Endothelial cell of umbilical vein (primary cell): ENCODE measurements around the gene RNASEH1. TPM values are rescaled to one million over a fixed set of nuclear protein-coding genes. Genes with fewer than 3 reads are reported as not detected.

Source experiments
- BruUV-seq: library from RNA; stranded (reverse); fragments of 400-500 nt; replicated peaks from 2 replicates; lab custom pipeline; 2021; lab: Mats Ljungman, UMichigan
- CTCF ChIA-PET: fragments of 300-600, 350-600 bp; sonication (Branson Sonifier 250); formaldehyde crosslinking; loops from one replicate; lab custom pipeline; 2021; ENCODE audit warnings: antibody characterized with exemption, inconsistent platforms; lab: Charles Lee
- POLR2A ChIA-PET: fragments of 300-600, 350-600 bp; sonication (Branson Sonifier 250); formaldehyde crosslinking; loops from one replicate; lab custom pipeline; 2021; ENCODE audit warnings: antibody characterized with exemption, inconsistent platforms; lab: Charles Lee
- DNase-seq: peaks from one replicate; pipeline ENCODE4 v3.0.0-alpha.2; 2011; ENCODE audit warnings: low read depth, low spot score
- FAIRE-seq: peaks from 2 replicates; lab custom pipeline; 2011; peaks lifted over from hg19 to GRCh38; lab: Jason Lieb, UNC
- H2AFZ ChIP-seq: 2 replicates; pipeline ENCODE4 v1.6.0; 2012; ENCODE audit warnings: low read depth, low read length, control low read depth, inconsistent platforms
- H3K27ac ChIP-seq: 2 replicates; pipeline ENCODE4 v1.5.1; 2011; ENCODE audit warnings: low read depth, mild to moderate bottlenecking, control low read depth, low read length, moderate library complexity; ENCODE audit not compliant: insufficient read depth
- H3K27me3 ChIP-seq, 2 experiments: 2 replicates each; pipeline versions ENCODE4 v1.6.0 to v1.6.1; 2011; ENCODE audit warnings: low read length in 2 of 2, mixed read lengths in 1 of 2; ENCODE audit not compliant: control insufficient read depth in 2 of 2, insufficient read depth in 2 of 2
- H3K36me3 ChIP-seq, 2 experiments: 2 replicates in 1 of 2; 3 replicates in 1 of 2; pipeline ENCODE4 v1.5.1; 2011; ENCODE audit warnings: low read length in 2 of 2, mild to moderate bottlenecking in 1 of 2, moderate library complexity in 1 of 2; ENCODE audit not compliant: control insufficient read depth in 2 of 2, insufficient read depth in 2 of 2; ENCODE audit errors: extremely low read depth in 1 of 2
- H3K4me1 ChIP-seq: 3 replicates; pipeline ENCODE4 v1.5.1; 2011; ENCODE audit warnings: mild to moderate bottlenecking, low read length; ENCODE audit not compliant: control insufficient read depth, insufficient read depth; ENCODE audit errors: extremely low read depth
- H3K4me2 ChIP-seq: 2 replicates; pipeline ENCODE4 v1.6.1; 2011; ENCODE audit warnings: low read length, control low read depth, mixed read lengths; ENCODE audit not compliant: insufficient read depth
- H3K4me3 ChIP-seq, 3 experiments: fragments of 200-600 bp in 1 of 3; sonication (generic), shearing (Covaris generic) in 1 of 3; replicated peaks in 1 of 3; 2 replicates each; pipeline ENCODE4 v1.5.1; 2011 to 2016; ENCODE audit warnings: control low read depth in 3 of 3, low read length in 3 of 3, mild to moderate bottlenecking in 2 of 3, inconsistent platforms in 1 of 3, low read depth in 1 of 3, moderate library complexity in 1 of 3; ENCODE audit not compliant: insufficient read depth in 1 of 3
- H3K79me2 ChIP-seq: 2 replicates; pipeline ENCODE4 v1.6.0; 2012; ENCODE audit warnings: low read length, inconsistent platforms; ENCODE audit not compliant: control insufficient read depth, insufficient read depth
- H3K9ac ChIP-seq: replicated peaks from 2 replicates; pipeline ENCODE3; 2011; ENCODE audit warnings: low read length, control low read depth; ENCODE audit not compliant: insufficient read depth; ENCODE audit errors: extremely low read depth
- H3K9me1 ChIP-seq: replicated peaks from 3 replicates; pipeline ENCODE4 v1.6.0; 2011; ENCODE audit warnings: mild to moderate bottlenecking, low read length; ENCODE audit not compliant: control insufficient read depth, insufficient read depth; ENCODE audit errors: extremely low read depth
- H3K9me3 ChIP-seq: replicated peaks from 2 replicates; pipeline ENCODE4 v1.5.1; 2012; ENCODE audit warnings: low read length, inconsistent platforms; ENCODE audit not compliant: control insufficient read depth, insufficient read depth
- H4K20me1 ChIP-seq: replicated peaks from 2 replicates; pipeline ENCODE3; 2011; ENCODE audit warnings: mild to moderate bottlenecking, low read length; ENCODE audit not compliant: control insufficient read depth, insufficient read depth; ENCODE audit errors: extremely low read depth
- CTCF ChIP-seq, 2 donors: IDR thresholded peaks; 1 replicate in 1 of 2; 2 replicates in 1 of 2; pipeline ENCODE4 v1.5.1; 2011; ENCODE audit warnings: low read length in 2 of 2, mild to moderate bottlenecking in 2 of 2, moderate library complexity in 2 of 2, control low read depth in 1 of 2, inconsistent platforms in 1 of 2, low read depth in 1 of 2; ENCODE audit not compliant: insufficient read depth in 1 of 2; ENCODE audit errors: extremely low read depth in 1 of 2
- EZH2 ChIP-seq: IDR thresholded peaks from 2 replicates; pipeline ENCODE4 v1.6.1; 2012; ENCODE audit warnings: borderline replicate concordance, low read depth, mild to moderate bottlenecking, moderate library complexity, low read length, inconsistent platforms; ENCODE audit not compliant: severe bottlenecking
- FOS ChIP-seq: IDR thresholded peaks from 2 replicates; pipeline ENCODE4 v1.6.1; 2011; ENCODE audit warnings: mild to moderate bottlenecking, low read length, moderate library complexity, borderline replicate concordance; ENCODE audit not compliant: insufficient read depth
- GATA2 ChIP-seq: IDR thresholded peaks from 2 replicates; pipeline ENCODE4 v1.7.0; 2011; ENCODE audit warnings: low read depth, mild to moderate bottlenecking, moderate library complexity, mixed read lengths, low read length; ENCODE audit not compliant: insufficient read length, insufficient read depth
- JUN ChIP-seq: IDR thresholded peaks from 2 replicates; pipeline ENCODE4 v1.6.1; 2011; ENCODE audit warnings: borderline replicate concordance, low read depth; ENCODE audit not compliant: insufficient read length, insufficient read depth
- MAX ChIP-seq: IDR thresholded peaks from 2 replicates; pipeline ENCODE4 v1.6.1; 2011; ENCODE audit not compliant: insufficient read depth, insufficient read length
- MYC ChIP-seq: IDR thresholded peaks from one replicate; pipeline ENCODE4 v1.6.1; 2011; ENCODE audit warnings: mild to moderate bottlenecking, low read depth, low read length
- POLR2A ChIP-seq: IDR thresholded peaks from 2 replicates; pipeline ENCODE4 v1.6.1; 2012; ENCODE audit warnings: low read depth, mild to moderate bottlenecking, control low read depth, low read length
- POLR2AphosphoS5 ChIP-seq: IDR thresholded peaks from 2 replicates; pipeline ENCODE4 v1.6.1; 2012; ENCODE audit warnings: low read depth, mild to moderate bottlenecking, control low read depth, low read length, moderate library complexity; ENCODE audit not compliant: insufficient read depth
- dilution Hi-C: fragments of 300-500 bp; cut with MboI; formaldehyde crosslinking; loops from one replicate; pipeline ENCODE4 v1.15.0; 2019; ENCODE audit warnings: low sequenced_read_pairs; ENCODE audit not compliant: extremely low pct_ligation_motif_present
- intact Hi-C: fragments of 100-400 bp; cut with micrococcal nuclease; formaldehyde crosslinking; loops from one replicate; pipeline ENCODE4 v1.10.0; 2022
- polyA plus RNA-seq, 4 experiments: library from polyadenylated mRNA; depleted of rRNA in 3 of 4; stranded (reverse) in 3 of 4; unstranded in 1 of 4; fragments of >200 nt; gene quantifications; 2 replicates each; pipeline versions ENCODE4 v1.2.1 to v1.2.3, GENCODE V29; 2011 to 2012; ENCODE audit warnings: missing spikeins in 1 of 4
- total RNA-seq: library from RNA; stranded (reverse); gene quantifications from 2 replicates; pipeline ENCODE4 v1.2.3, GENCODE V29; 2021

Gene RNASEH1
- total and polyA plus RNA-seq, 2 donors (not counting 3 experiments of a cell fraction or from before 2014, with no cell fraction given), result 12.8 to 30.8 TPM

- H3K79me2 ChIP-seq, result peaks cover 2% of the 10 kb centered on the region
- DNase-seq (no peak), FAIRE-seq (no peak)
- no peaks in the 10 kb centered on the region for H3K27me3 ChIP-seq
- no peak overlapping the region for H3K4me2 ChIP-seq
- POLR2A ChIA-PET, result no interaction called here
- dilution Hi-C loops (no loop called here), intact Hi-C loops (no loop called here)
- no peak overlapping the region for H3K4me3 ChIP-seq
- H3K9me1 ChIP-seq, result no peaks in the 10 kb centered on the region
- H3K9me3 ChIP-seq, result no peaks in the 10 kb centered on the region
- CTCF ChIA-PET, result no interaction called here
- H3K27ac ChIP-seq, result no peak overlapping the region
- H4K20me1 ChIP-seq, result no peaks in the 10 kb centered on the region
- no peak overlapping the region for H3K9ac ChIP-seq
- TF ChIP-seq POLR2A, result no peak
- TF ChIP-seq JUN, result no peak
- TF ChIP-seq FOS, result no peak
- no peak for TF ChIP-seq MYC
- no peak for TF ChIP-seq MAX
- no peak for TF ChIP-seq CTCF (IDR thresholded peaks at IDR 0.05; ENCODE audit: extremely low read depth in 1 of 2, insufficient read depth in 1 of 2, low read depth in 1 of 2, low read length in 2 of 2)
- no peak for TF ChIP-seq GATA2
- no peak for TF ChIP-seq POLR2AphosphoS5
- no peak for TF ChIP-seq EZH2
- no peaks in the 10 kb centered on the region for H3K4me1 ChIP-seq
- H3K36me3 ChIP-seq, result peaks cover 7 to 10% of the 10 kb centered on the region in 2 experiments
- no peak overlapping the region for H2AFZ ChIP-seq
- BruUV-seq, result no TSS peak
Measured at GRCh38 chr2:3586220-3586619, 28.1 kb upstream of the RNASEH1 start.
